HepG2 (cell line): ENCODE measurements around the gene SOX11. TPM values are rescaled to one million over a fixed set of nuclear protein-coding genes. Genes with fewer than 3 reads are reported as not detected.

Experiments used
- CHCHD3 ChIP-seq: sonication (generic); formaldehyde crosslinking; IDR thresholded peaks from 2 replicates; pipeline ENCODE4 v1.8.0; 2022; ENCODE audit warnings: mild to moderate bottlenecking, missing genetic modification reagents, moderate library complexity
- DPF2 ChIP-seq: sonication (generic); formaldehyde crosslinking; IDR thresholded peaks from 2 replicates; pipeline ENCODE4 v1.4.0; 2020; ENCODE audit warnings: mild to moderate bottlenecking, low read depth, missing genetic modification reagents, borderline replicate concordance
- FOXM1 ChIP-seq: sonication (generic); formaldehyde crosslinking; IDR thresholded peaks from 2 replicates; pipeline ENCODE4 v1.5.0; 2020; ENCODE audit warnings: missing genetic modification reagents
- NFYB ChIP-seq: sonication (generic); formaldehyde crosslinking; IDR thresholded peaks from 2 replicates; pipeline ENCODE4 v1.4.0; 2020; ENCODE audit warnings: missing genetic modification reagents
- PREB ChIP-seq: sonication (generic); formaldehyde crosslinking; IDR thresholded peaks from 2 replicates; pipeline ENCODE4 v1.4.0; 2020; ENCODE audit warnings: missing genetic modification reagents
- RARA ChIP-seq: IDR thresholded peaks from 2 replicates; pipeline ENCODE4 v1.6.1; 2016; ENCODE audit warnings: missing genetic modification reagents, missing compliant biosample characterization
- ZFP90 ChIP-seq: sonication (generic); formaldehyde crosslinking; IDR thresholded peaks from 2 replicates; pipeline ENCODE4 v1.8.0; 2022; ENCODE audit warnings: missing genetic modification reagents, mild to moderate bottlenecking, inconsistent platforms, borderline replicate concordance
- ZNF646 ChIP-seq: sonication (generic); formaldehyde crosslinking; IDR thresholded peaks from 2 replicates; pipeline ENCODE4 v1.9.0; 2021; ENCODE audit warnings: mild to moderate bottlenecking, missing genetic modification reagents
- polyA plus RNA-seq, 8 experiments: library from polyadenylated mRNA; depleted of rRNA in 3 of 8; stranded (reverse) in 7 of 8; unstranded in 1 of 8; fragments of >200 nt; fragmentation: Illumina TruSeq in 4 of 8; extraction: Trizol in 4 of 8; gene quantifications; 2 replicates each; pipeline versions ENCODE4 v1.2.1 to v1.2.3, GENCODE V29; 2011 to 2016; ENCODE audit warnings: low read depth in 4 of 8, missing spikeins in 1 of 8, mixed read lengths in 1 of 8; ENCODE audit not compliant: insufficient read depth in 1 of 8
- total RNA-seq, 5 experiments: library from RNA; depleted of rRNA; stranded (reverse); fragments of >200 nt; fragmentation: Illumina TruSeq; extraction: Trizol; gene quantifications; 2 replicates each; pipeline ENCODE4 v1.2.3, GENCODE V29; 2016; ENCODE audit warnings: low read depth in 1 of 5

SOX11 gene
- total and polyA plus RNA-seq, 2 of the 13 experiments (the other 11 are each of a cell fraction or from before 2014, with no cell fraction given), result not detected

- TF ChIP-seq ZNF646 (CRISPR knock-in tag), result no peak
- TF ChIP-seq PREB (CRISPR knock-in tag), result no peak
- TF ChIP-seq FOXM1, result no peak
- no peak for TF ChIP-seq CHCHD3
- TF ChIP-seq NFYB (CRISPR knock-in tag), result no peak
- no peak for TF ChIP-seq DPF2 (CRISPR knock-in tag)
- no peak for TF ChIP-seq RARA
- no peak for TF ChIP-seq ZFP90 (CRISPR knock-in tag)
These were observed 2.1 kb downstream of the SOX11 start (continued) for GRCh38 chr2:5694306-5694705.
